Right lobe of liver (tissue), 6 donors: ENCODE data around the gene AGPAT2. TPM values are rescaled to one million over a fixed set of nuclear protein-coding genes. Genes with fewer than 3 reads are reported as not detected.
"Not testable (repeated sequence)": the region's sequence is repeated elsewhere in the genome, so short reads cannot be mapped to it uniquely, and the experiment has no call there.

Experiments
- ATAC-seq, 4 donors: fragments of 200-7000 bp; cut with Tn5 transposase; one replicate each; pipeline ENCODE4 v1.9.1; 2020; ENCODE audit warnings: mild to moderate bottlenecking in 4 of 4, moderate library complexity in 4 of 4
- DNase-seq, 3 donors: peaks; one replicate each; pipeline ENCODE4 v3.0.0-alpha.2; 2020
- H3K27ac ChIP-seq, 3 donors: fragments of 200-600 bp; one replicate each; pipeline ENCODE4 v1.8.0; 2022
- H3K27me3 ChIP-seq, 2 donors: fragments of 200-600 bp; one replicate each; pipeline ENCODE4 v1.8.0; 2022
- H3K36me3 ChIP-seq, 4 donors: fragments of 200-600 bp; sonication (generic) in 1 of 4; one replicate each; pipeline versions ENCODE4 v1.5.1 to v1.8.0; 2017 to 2022; ENCODE audit warnings: control low read depth in 1 of 4
- H3K4me1 ChIP-seq, 4 donors: fragments of 200-600 bp; sonication (generic) in 1 of 4; one replicate each; pipeline versions ENCODE4 v1.5.1 to v1.8.0; 2017 to 2022; ENCODE audit warnings: control low read depth in 1 of 4
- H3K4me3 ChIP-seq, 3 donors: fragments of 200-600 bp; one replicate each; pipeline ENCODE4 v1.8.0; 2022
- H3K9me3 ChIP-seq, 4 donors: fragments of 200-600 bp; sonication (generic) in 1 of 4; one replicate each; pipeline versions ENCODE4 v1.5.1 to v1.8.0; 2017 to 2022; ENCODE audit warnings: control low read depth in 1 of 4
- POLR2A ChIP-seq: fragments of 450-650 bp; IDR thresholded peaks from one replicate; pipeline ENCODE4 v1.6.1; 2017; ENCODE audit warnings: antibody characterized with exemption, mild to moderate bottlenecking
- WGBS: methylation state at CpG from one replicate; pipeline ENCODE4 v1.1.6; 2018; ENCODE audit warnings: low coverage, low lambda C conversion rate; ENCODE audit not compliant: insufficient coverage; ENCODE audit errors: missing lambda C conversion rate; 5-methylcytosine and 5-hydroxymethylcytosine counted together
- intact Hi-C, 2 donors: fragments of 100-400 bp; cut with DNase I; formaldehyde crosslinking; loops; one replicate each; pipeline versions ENCODE4 v1.11.2 to v1.14.1; 2022
- total RNA-seq, 6 experiments: library from RNA; depleted of rRNA in 2 of 6; stranded (reverse); fragments of >200 nt in 2 of 6; fragmentation: NEBNext Ultra II Directional in 3 of 6; extraction: Animal tissue kit (Norgen Biotek cat#: 25700) in 3 of 6; gene quantifications; one replicate each; pipeline versions ENCODE4 v1.1.0 to v1.2.4, GENCODE V29; 2016 to 2023
- TF ChIP-seq, protein P1 (sequence below), 4 donors: fragments of 200-600 bp in 3 of 4; fragments of 450-650 bp in 1 of 4; IDR thresholded peaks; one replicate each; pipeline versions ENCODE4 v1.5.1 to v1.8.0; 2016 to 2022; ENCODE audit warnings: antibody characterized with exemption in 4 of 4, mild to moderate bottlenecking in 2 of 4
- donor health status: DM: no; HTN: yes; CAD: no.
- donor health status: DM: no; HTN: no; CAD: no.
- donor health status: DM: no; HTN: no; CAD: no.
- donor health status: DM: no; HTN: yes; CAD: no.
- donor health status: DM: no; HTN: yes; CAD: no.

The AGPAT2 gene
- total RNA-seq, 6 experiments from 2014 or later: 117 to 379 (median 184) TPM

DNA sequence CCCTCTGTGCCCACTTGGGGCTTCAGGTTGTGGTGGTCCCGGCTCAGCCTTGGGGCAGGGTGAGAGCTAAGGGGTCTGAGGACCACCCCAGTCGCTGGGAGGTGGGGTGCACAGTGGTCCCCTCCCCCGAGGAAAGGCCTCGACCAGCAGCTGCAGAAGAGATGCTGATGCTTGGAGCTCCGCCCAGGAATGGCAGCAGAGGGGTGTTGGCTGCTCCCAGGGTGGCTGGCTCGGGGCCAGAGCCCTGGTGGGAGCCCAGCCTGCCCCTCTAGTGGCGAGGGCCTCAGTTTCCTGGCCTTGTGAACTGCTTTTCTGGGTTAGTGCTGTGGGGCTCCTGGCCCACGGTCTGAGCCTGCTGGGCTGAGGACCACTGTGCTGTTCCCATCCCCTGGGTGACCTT is 26.3 kb upstream of the AGPAT2 start:
- Histone ChIP-seq H3K4me1 (peaks cover 0 to 12% (median 2%) of the 10 kb centered on the region in 4 donors), H3K27ac (peak overlapping the region in 1 of 3 donors; percentile 22), H3K9me3 (no peaks in the 10 kb centered on the region), H3K27me3 (no peaks in the 10 kb centered on the region), H3K4me3 (peak overlapping the region in 1 of 3 donors; percentile 50), H3K36me3 (no peaks in the 10 kb centered on the region)
- TF ChIP-seq, protein P1, sequence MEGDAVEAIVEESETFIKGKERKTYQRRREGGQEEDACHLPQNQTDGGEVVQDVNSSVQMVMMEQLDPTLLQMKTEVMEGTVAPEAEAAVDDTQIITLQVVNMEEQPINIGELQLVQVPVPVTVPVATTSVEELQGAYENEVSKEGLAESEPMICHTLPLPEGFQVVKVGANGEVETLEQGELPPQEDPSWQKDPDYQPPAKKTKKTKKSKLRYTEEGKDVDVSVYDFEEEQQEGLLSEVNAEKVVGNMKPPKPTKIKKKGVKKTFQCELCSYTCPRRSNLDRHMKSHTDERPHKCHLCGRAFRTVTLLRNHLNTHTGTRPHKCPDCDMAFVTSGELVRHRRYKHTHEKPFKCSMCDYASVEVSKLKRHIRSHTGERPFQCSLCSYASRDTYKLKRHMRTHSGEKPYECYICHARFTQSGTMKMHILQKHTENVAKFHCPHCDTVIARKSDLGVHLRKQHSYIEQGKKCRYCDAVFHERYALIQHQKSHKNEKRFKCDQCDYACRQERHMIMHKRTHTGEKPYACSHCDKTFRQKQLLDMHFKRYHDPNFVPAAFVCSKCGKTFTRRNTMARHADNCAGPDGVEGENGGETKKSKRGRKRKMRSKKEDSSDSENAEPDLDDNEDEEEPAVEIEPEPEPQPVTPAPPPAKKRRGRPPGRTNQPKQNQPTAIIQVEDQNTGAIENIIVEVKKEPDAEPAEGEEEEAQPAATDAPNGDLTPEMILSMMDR (IDR thresholded peaks at IDR 0.05): no peak
- TF ChIP-seq POLR2A: no peak
- intact Hi-C loops: no loop called here
- ATAC-seq (no peak), DNase-seq (peak in 1 of 3 donors; percentile 58)
- WGBS: no CpG with 5 or more reads among the region's 8 CpGs

DNA sequence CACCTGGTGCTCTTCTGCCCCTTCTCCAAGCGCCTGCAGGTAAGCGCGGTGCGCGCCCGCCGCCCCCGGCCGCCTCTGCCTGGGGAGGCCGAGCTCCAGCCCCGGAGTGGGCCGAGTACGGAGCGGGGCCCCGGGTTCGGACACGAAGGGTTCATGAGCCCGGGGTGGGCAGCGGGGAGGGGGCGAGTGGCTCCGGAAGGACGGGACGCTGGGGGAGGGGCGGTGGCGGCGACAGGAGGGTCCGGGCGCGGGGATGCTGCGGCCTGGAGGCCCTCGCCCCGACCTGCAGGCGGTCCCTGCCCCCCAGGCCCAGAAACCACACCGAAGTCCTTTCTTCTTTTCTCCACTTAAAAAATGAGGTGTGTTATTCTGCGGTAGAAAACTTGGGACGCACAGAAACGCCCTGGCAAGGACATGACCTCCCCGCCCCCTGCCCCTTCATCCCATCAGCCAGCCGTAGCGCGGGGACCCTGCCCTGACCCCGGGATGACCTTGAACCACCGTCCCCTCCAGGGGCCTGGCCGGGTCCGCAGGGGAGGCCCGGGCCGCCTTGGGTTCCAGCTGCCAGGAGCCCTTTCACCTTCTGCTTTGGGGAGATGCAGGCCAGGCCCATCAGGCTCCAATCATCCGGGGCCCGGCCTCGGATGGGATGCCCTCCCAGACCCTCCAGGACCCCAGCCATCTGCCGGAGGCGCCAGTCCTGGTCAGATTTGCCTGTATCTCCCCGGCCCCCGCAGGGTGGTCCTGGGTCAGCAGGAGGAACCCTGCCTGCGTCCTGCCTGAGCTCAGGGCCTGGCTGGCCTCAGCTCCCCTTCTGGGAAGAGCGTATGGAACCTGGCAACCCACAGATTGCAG is 25.7 kb upstream of the AGPAT2 start:
- DNase-seq (peak in 1 of 3 donors; percentile 56), ATAC-seq (peak in 2 of 4 donors; percentile 1 to 23)
- 1% methylated on average over 22 of the region's 56 CpGs for WGBS

DNA sequence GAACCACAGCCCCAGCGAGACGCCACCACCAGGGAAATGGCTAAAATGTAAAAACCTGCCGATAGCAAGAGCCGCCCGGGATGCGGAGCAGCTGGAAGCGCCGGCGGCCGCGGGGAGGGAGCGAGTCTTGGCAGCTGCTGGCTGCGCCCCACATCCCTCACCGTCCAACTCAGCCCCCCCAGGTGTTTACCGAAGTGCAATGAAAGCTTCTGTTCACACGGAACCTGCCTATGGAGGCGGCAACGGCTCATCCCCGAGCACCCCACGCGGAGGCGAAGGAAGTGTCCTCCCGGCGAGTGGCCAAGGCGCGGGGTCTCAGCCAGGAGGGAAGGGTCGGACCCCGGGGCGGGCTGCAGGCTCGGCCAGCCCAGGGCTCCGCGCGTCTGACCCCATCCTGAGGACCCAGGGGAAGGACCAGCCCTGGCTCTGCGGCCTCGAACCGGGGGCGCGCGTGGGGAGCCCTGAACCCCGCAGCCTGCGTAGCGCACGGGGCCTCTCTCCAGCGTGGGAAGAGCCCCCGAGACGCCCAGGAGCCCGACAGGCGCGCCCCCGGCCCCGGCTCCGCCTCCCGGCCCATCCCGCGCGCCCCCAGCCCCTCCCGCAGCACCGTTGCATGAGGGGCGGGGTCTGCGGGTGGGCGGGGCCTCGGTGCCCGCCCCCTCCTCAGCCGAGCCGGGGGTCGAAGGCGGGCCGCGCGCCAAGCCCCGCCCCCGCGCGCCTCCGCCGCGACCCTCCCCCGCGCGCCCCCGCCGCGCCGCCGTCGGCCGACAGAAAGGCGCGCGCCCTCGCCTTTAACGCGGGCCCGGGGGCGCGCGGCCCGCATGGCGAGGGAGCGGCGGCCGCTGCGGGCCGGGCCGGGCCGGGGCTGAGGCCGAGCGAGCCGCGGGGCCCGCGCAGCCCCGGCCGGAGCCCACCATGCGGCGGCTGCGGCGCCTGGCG is 24.8 kb upstream of the AGPAT2 start, which contains the start of gene DIPK1B:
Gene DIPK1B, plus strand, starts transcription at position 822 of the 939 bp plus-strand sequence. Its CDS starts 94 bp downstream, at position 916.
- peak within 1 kb of the TSS in 2 of 3 donors; percentile 3 to 29 for H3K27ac ChIP-seq
- intact Hi-C loops: no loop called here
- no peaks in the 10 kb centered on the region for H3K36me3 ChIP-seq
- WGBS: 34% methylated on average over 20 of the region's 119 CpGs
- DNase-seq: peak in 1 of 3 donors; percentile 60
- peak in 3 of 4 donors; percentile 5 to 7 (median 6) for ATAC-seq
- TF ChIP-seq POLR2A: no peak
- TF ChIP-seq, protein P1 (IDR thresholded peaks at IDR 0.05): no peak
- H3K4me1 ChIP-seq: peaks cover 0 to 12% (median 2%) of the 10 kb centered on the region in 4 donors
- no peaks in the 10 kb centered on the region for H3K27me3 ChIP-seq
- H3K9me3 ChIP-seq: no peaks in the 10 kb centered on the region
- peak within 1 kb of the TSS; percentile 42 to 50 (median 44) for H3K4me3 ChIP-seq

More for the DNA sequence above, 25.7 kb upstream of the AGPAT2 start:
- peak overlapping the region; percentile 42 to 50 (median 44) for H3K4me3 ChIP-seq
- intact Hi-C loops: no loop called here
- peaks cover 0 to 12% (median 2%) of the 10 kb centered on the region in 4 donors for H3K4me1 ChIP-seq
- H3K27me3 ChIP-seq: no peaks in the 10 kb centered on the region
- no peaks in the 10 kb centered on the region for H3K36me3 ChIP-seq
- H3K9me3 ChIP-seq: no peaks in the 10 kb centered on the region
- no peak for TF ChIP-seq POLR2A
- TF ChIP-seq, protein P1 (IDR thresholded peaks at IDR 0.05): no peak
- H3K27ac ChIP-seq: peak overlapping the region in 1 of 3 donors; percentile 29

DNA sequence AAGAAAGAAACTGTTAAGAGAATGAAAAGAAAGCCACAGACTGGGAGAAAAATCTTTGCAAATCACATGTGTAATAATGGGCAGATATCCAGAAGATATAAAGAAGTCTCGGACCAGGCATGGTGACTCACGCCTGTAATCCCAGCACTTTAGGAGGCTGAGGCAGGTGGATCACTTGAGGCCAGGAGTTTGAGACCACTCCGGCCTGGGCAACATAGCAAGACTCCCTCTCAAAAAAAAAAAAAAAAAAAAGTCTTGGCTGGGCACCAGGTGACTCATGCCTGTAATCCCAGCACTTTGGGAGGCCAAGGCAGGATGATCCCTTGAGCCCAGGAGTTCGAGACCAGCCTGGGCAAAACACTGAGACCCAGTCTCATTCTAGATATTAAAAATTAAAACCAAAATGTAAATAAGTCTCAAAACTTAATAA is 24.0 kb upstream of the AGPAT2 start:
- not testable (repeated sequence) for ATAC-seq, DNase-seq
- 30% methylated on average over 2 of the region's 4 CpGs for WGBS

More for the DNA sequence above, 24.0 kb upstream of the AGPAT2 start:
- H3K4me3 ChIP-seq, H3K9me3 ChIP-seq, H3K27me3 ChIP-seq, H3K36me3 ChIP-seq, intact Hi-C loops: not testable (repeated sequence)
- H3K4me1 ChIP-seq: peaks cover 0 to 12% (median 2%) of the 10 kb centered on the region in 4 donors
- H3K27ac ChIP-seq: peak overlapping the region in 1 of 3 donors; percentile 3
